Smooth muscle cell (in vitro differentiated cells): ENCODE data around the gene SGK1. TPM values are rescaled to one million over a fixed set of nuclear protein-coding genes. Genes with fewer than 3 reads are reported as not detected.

Experiments used
- DNase-seq: peaks from one replicate; lab custom pipeline; 2025; ENCODE audit not compliant: unreplicated experiment; lab: John Stamatoyannopoulos, UW
- H2AFZ ChIP-seq: fragments of 200-600 bp; sonication (generic); 2 replicates; pipeline ENCODE4 v1.6.0; 2016; ENCODE audit warnings: antibody characterized with exemption, low read depth, mild to moderate bottlenecking
- H3F3A ChIP-seq: fragments of 200-600 bp; sonication (generic); 2 replicates; pipeline ENCODE4 v1.6.0; 2017; ENCODE audit warnings: antibody characterized with exemption, low read depth
- H3K27ac ChIP-seq: fragments of 200-600 bp; sonication (generic); 2 replicates; pipeline ENCODE4 v1.5.1; 2016; ENCODE audit warnings: low read depth, mild to moderate bottlenecking
- H3K27me3 ChIP-seq: fragments of 200-600 bp; sonication (generic); 2 replicates; pipeline ENCODE4 v1.6.1; 2016; ENCODE audit warnings: low read depth, mild to moderate bottlenecking
- H3K36me3 ChIP-seq: fragments of 200-600 bp; sonication (generic); 2 replicates; pipeline ENCODE4 v1.5.1; 2016; ENCODE audit warnings: low read depth
- H3K4me1 ChIP-seq: fragments of 200-600 bp; sonication (generic); 2 replicates; pipeline ENCODE4 v1.5.1; 2016; ENCODE audit warnings: low read depth
- H3K4me2 ChIP-seq: fragments of 200-600 bp; sonication (generic); 2 replicates; pipeline ENCODE4 v1.6.0; 2016; ENCODE audit warnings: mild to moderate bottlenecking
- H3K4me3 ChIP-seq: fragments of 200-600 bp; sonication (generic); 2 replicates; pipeline ENCODE4 v1.5.1; 2016; ENCODE audit warnings: mild to moderate bottlenecking
- H3K79me2 ChIP-seq: fragments of 200-600 bp; sonication (generic); 2 replicates; pipeline ENCODE4 v1.6.0; 2016; ENCODE audit warnings: low read depth, mild to moderate bottlenecking
- H3K9ac ChIP-seq: fragments of 200-600 bp; sonication (generic); 2 replicates; pipeline ENCODE4 v1.6.0; 2016; ENCODE audit warnings: low read depth
- H3K9me3 ChIP-seq: fragments of 200-600 bp; sonication (generic); replicated peaks from 2 replicates; pipeline ENCODE4 v1.5.1; 2016; ENCODE audit warnings: low read depth
- H4K20me1 ChIP-seq: fragments of 200-600 bp; sonication (generic); 2 replicates; pipeline ENCODE4 v1.6.0; 2016; ENCODE audit warnings: low read depth
- CTCF ChIP-seq: fragments of 200-600 bp; sonication (generic); IDR thresholded peaks from 2 replicates; pipeline ENCODE4 v1.5.1; 2017; ENCODE audit warnings: borderline replicate concordance, mild to moderate bottlenecking, antibody characterized with exemption; ENCODE audit not compliant: insufficient read depth, poor library complexity, severe bottlenecking
- WGBS: methylation state at CpG from one replicate; pipeline ENCODE4 v1.1.7; 2016; ENCODE audit warnings: low lambda C conversion rate; 5-methylcytosine and 5-hydroxymethylcytosine counted together
- polyA plus RNA-seq: library from polyadenylated mRNA; unstranded; fragments of >200 nt; fragmentation: Nextera tagmentation; extraction: Ambion mirVana; gene quantifications from 2 replicates; pipeline ENCODE4 v1.2.1, GENCODE V29; 2016
- total RNA-seq: library from RNA; depleted of rRNA; stranded (reverse); fragments of >200 nt; gene quantifications from 2 replicates; pipeline ENCODE4 v1.2.3, GENCODE V29; 2014

Gene SGK1
- total and polyA plus RNA-seq, 2 experiments from 2014 or later = 18.9 to 109 TPM

DNA sequence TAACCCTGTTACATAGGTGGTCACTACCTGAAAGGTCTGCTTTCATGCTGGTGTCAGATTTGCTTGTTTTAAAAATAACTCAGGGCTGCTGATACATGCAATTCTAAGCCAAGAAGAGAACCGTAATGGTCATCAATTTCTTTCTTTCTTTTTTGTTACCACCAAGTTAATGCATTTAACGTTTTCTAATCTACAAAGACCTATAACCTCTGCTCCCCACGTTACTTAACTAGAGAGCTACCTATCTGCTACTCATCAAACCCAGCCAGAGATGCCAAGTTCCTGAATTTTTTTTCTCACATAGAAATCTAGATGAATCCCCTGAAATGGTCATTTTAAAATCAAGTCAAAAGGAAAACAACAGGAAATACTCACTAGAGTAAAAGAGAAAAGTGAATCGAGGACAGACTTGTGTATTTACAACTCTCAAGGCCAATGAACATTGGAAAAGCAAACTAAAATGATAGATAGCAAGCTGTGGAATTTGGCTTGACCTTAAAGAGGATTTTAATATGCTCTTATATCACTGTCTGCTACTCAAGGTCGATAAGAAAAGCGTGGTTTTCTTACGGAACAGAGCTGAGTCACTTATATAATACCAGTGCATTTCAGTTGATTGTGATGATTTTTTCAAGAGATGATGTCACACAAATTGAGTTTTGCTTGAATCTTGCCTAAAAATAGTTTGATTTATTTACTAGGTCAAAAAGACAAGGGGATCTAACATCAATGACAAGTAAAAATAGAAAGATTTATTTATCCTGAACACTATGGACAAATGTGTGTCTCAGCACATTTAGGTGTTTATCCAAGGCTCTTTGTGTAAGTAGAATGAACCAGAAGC lies 67.9 kb downstream of the SGK1 start:
- H3K4me3 ChIP-seq = no peak overlapping the region
- TF ChIP-seq CTCF = no peak
- H3K4me2 ChIP-seq = no peak overlapping the region
- no peaks in the 10 kb centered on the region for H3K9me3 ChIP-seq
- H3K27ac ChIP-seq = no peak overlapping the region
- no peak overlapping the region for H3K9ac ChIP-seq
- no peak for DNase-seq
- no peaks in the 10 kb centered on the region for H3K27me3 ChIP-seq
- no peaks in the 10 kb centered on the region for H3F3A ChIP-seq
- 49% methylated on average over 7 of the region's 7 CpGs for WGBS
- H3K36me3 ChIP-seq = no peaks in the 10 kb centered on the region
- H3K4me1 ChIP-seq = no peaks in the 10 kb centered on the region
- H4K20me1 ChIP-seq = no peaks in the 10 kb centered on the region
- peak overlapping the region; percentile 2 for H2AFZ ChIP-seq
- H3K79me2 ChIP-seq = no peaks in the 10 kb centered on the region

DNA sequence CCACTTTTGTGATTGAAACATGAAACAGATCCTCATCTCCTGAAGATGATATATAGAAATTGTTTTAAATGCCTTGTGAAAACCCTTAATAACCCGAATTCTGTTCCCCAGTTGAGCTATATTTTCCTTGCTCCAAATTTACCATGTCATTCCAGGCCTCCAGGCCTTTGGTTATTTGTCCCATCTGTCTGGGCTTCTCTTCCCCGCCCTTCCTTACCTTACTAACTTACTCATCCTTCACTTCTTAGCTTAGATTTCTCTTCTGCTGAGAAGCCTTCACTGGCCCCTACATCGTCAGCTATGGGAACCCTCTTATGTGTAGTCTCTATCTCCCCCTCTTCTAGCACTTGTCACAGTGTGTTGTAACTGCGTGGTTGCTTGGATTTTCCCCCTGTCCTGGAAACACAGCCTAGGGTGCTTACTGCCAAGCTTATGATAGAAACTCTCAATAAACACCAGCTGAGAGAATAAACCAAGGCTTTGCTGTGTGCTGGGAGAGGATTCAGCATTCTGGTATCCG lies 68.6 kb downstream of the SGK1 start:
- Histone ChIP-seq H3K9me3 (no peaks in the 10 kb centered on the region), H4K20me1 (no peaks in the 10 kb centered on the region), H3F3A (no peaks in the 10 kb centered on the region), H3K27me3 (no peaks in the 10 kb centered on the region), H3K9ac (no peak overlapping the region), H3K36me3 (no peaks in the 10 kb centered on the region), H3K79me2 (no peaks in the 10 kb centered on the region), H3K27ac (no peak overlapping the region), H2AFZ (no peak overlapping the region), H3K4me2 (no peak overlapping the region), H3K4me1 (no peaks in the 10 kb centered on the region), H3K4me3 (no peak overlapping the region)
- DNase-seq = no peak
- WGBS = 80% methylated on average over 5 of the region's 5 CpGs
- TF ChIP-seq CTCF = no peak

GRCh38 chr6:134247844-134248580 lies 69.9 kb downstream of the SGK1 start:
- Histone ChIP-seq H2AFZ (no peak overlapping the region), H3K36me3 (no peaks in the 10 kb centered on the region), H3K4me3 (no peak overlapping the region), H3K79me2 (no peaks in the 10 kb centered on the region), H3K9ac (no peak overlapping the region), H3K27me3 (no peaks in the 10 kb centered on the region), H3F3A (no peaks in the 10 kb centered on the region), H3K9me3 (no peaks in the 10 kb centered on the region), H3K27ac (no peak overlapping the region), H4K20me1 (no peaks in the 10 kb centered on the region), H3K4me2 (no peak overlapping the region), H3K4me1 (no peaks in the 10 kb centered on the region)
- 84% methylated on average over 4 of the region's 4 CpGs for WGBS
- no peak for TF ChIP-seq CTCF
- no peak for DNase-seq
